OCI-LY1 (cell line): Measurements from ENCODE around the gene MED13L.

ENCODE experiments used
- H2AFZ ChIP-seq: fragments of 200-600 bp; sonication (generic), shearing (Covaris generic); 2 replicates; pipeline ENCODE4 v1.6.0; 2014; ENCODE audit warnings: antibody characterized with exemption, mild to moderate bottlenecking, low read length
- H3F3A ChIP-seq: fragments of 200-600 bp; sonication (generic), shearing (Covaris generic); 2 replicates; pipeline ENCODE4 v1.6.0; 2014; ENCODE audit warnings: mild to moderate bottlenecking, antibody characterized with exemption, low read length, moderate library complexity; ENCODE audit not compliant: insufficient read depth
- H3K27ac ChIP-seq: fragments of 200-600 bp; sonication (generic); 2 replicates; pipeline ENCODE4 v1.5.1; 2014; ENCODE audit warnings: low read length, mixed run types, mild to moderate bottlenecking, low read depth; ENCODE audit not compliant: poor library complexity, severe bottlenecking
- H3K27me3 ChIP-seq: fragments of 200-600 bp; sonication (generic); 2 replicates; pipeline ENCODE4 v1.6.0; 2014; ENCODE audit warnings: antibody characterized with exemption, mild to moderate bottlenecking, low read length, moderate library complexity; ENCODE audit not compliant: insufficient read depth
- H3K36me3 ChIP-seq: fragments of 200-600 bp; sonication (generic); 2 replicates; pipeline ENCODE4 v1.6.1; 2014; ENCODE audit warnings: mild to moderate bottlenecking, antibody characterized with exemption, low read length, moderate library complexity, mixed read lengths; ENCODE audit not compliant: insufficient read depth
- H3K4me1 ChIP-seq: fragments of 200-600 bp; sonication (generic); 2 replicates; pipeline ENCODE4 v1.5.1; 2014; ENCODE audit warnings: mild to moderate bottlenecking, low read length, moderate library complexity; ENCODE audit not compliant: insufficient read depth, severe bottlenecking
- H3K4me2 ChIP-seq: fragments of 200-600 bp; sonication (generic), shearing (Covaris generic); 2 replicates; pipeline ENCODE4 v1.6.1; 2014; ENCODE audit warnings: low read length
- H3K4me3 ChIP-seq: fragments of 200-600 bp; sonication (generic); 2 replicates; pipeline ENCODE4 v1.5.1; 2014; ENCODE audit warnings: low read length, low read depth, mild to moderate bottlenecking, mixed read lengths; ENCODE audit not compliant: poor library complexity, severe bottlenecking
- H3K79me2 ChIP-seq: fragments of 200-600 bp; shearing (Covaris generic); 2 replicates; pipeline ENCODE4 v1.6.1; 2016; ENCODE audit warnings: mixed run types, low read length, mixed read lengths; ENCODE audit not compliant: insufficient read depth
- H3K9ac ChIP-seq: fragments of 200-600 bp; sonication (generic), shearing (Covaris generic); 2 replicates; pipeline ENCODE4 v1.6.1; 2014; ENCODE audit warnings: mild to moderate bottlenecking, low read length, mixed read lengths
- H3K9me2 ChIP-seq: fragments of 200-600 bp; sonication (generic), shearing (Covaris generic); 2 replicates; pipeline ENCODE4 v1.6.1; 2014; ENCODE audit warnings: low read depth, mild to moderate bottlenecking, low read length, mixed read lengths
- H3K9me3 ChIP-seq: fragments of 200-600 bp; shearing (Covaris generic); 2 replicates; pipeline ENCODE4 v1.6.1; 2014; ENCODE audit warnings: low read length, mixed read lengths
- H4K20me1 ChIP-seq: fragments of 200-600 bp; sonication (generic), shearing (Covaris generic); 2 replicates; pipeline ENCODE4 v1.6.0; 2016; ENCODE audit warnings: mild to moderate bottlenecking, low read length; ENCODE audit not compliant: insufficient read depth
- CTCF ChIP-seq: fragments of 200-600 bp; sonication (generic), shearing (Covaris generic); IDR thresholded peaks from 2 replicates; pipeline ENCODE4 v1.5.1; 2017; ENCODE audit warnings: mild to moderate bottlenecking, antibody characterized with exemption, low read length, moderate library complexity, mixed read lengths
- EZH2 ChIP-seq: fragments of 200-600 bp; sonication (generic), shearing (Covaris generic); IDR thresholded peaks from 2 replicates; pipeline ENCODE4 v1.8.0; 2017; ENCODE audit warnings: borderline replicate concordance, mixed run types, mild to moderate bottlenecking, antibody characterized with exemption, low read length, moderate library complexity, mixed read lengths

Gene MED13L

GRCh38 chr12:115962216-115962615 is 315.3 kb downstream of the MED13L start:
- no peak overlapping the region for H3K9ac ChIP-seq
- H3K79me2 ChIP-seq, result no peaks in the 10 kb centered on the region
- H3K4me2 ChIP-seq, result no peak overlapping the region
- no peaks in the 10 kb centered on the region for H3K27me3 ChIP-seq
- no peaks in the 10 kb centered on the region for H4K20me1 ChIP-seq
- H2AFZ ChIP-seq, result no peak overlapping the region
- no peaks in the 10 kb centered on the region for H3F3A ChIP-seq
- TF ChIP-seq CTCF, result no peak
- TF ChIP-seq EZH2, result no peak
- no peaks in the 10 kb centered on the region for H3K9me2 ChIP-seq
- no peak overlapping the region for H3K4me3 ChIP-seq
- no peaks in the 10 kb centered on the region for H3K9me3 ChIP-seq
- H3K36me3 ChIP-seq, result peaks cover 38% of the 10 kb centered on the region; the same call in 1 of the 2 replicates
- no peaks in the 10 kb centered on the region for H3K4me1 ChIP-seq
- H3K27ac ChIP-seq, result no peak overlapping the region

GRCh38 chr12:115960868-115961802 is 316.4 kb downstream of the MED13L start:
- Histone ChIP-seq H3K36me3 (peaks cover 38% of the 10 kb centered on the region; the same call in 1 of the 2 replicates), H2AFZ (no peak overlapping the region), H3K27ac (no peak overlapping the region), H3K79me2 (no peaks in the 10 kb centered on the region), H3K9me3 (no peaks in the 10 kb centered on the region), H4K20me1 (no peaks in the 10 kb centered on the region), H3K27me3 (no peaks in the 10 kb centered on the region), H3K4me2 (no peak overlapping the region), H3F3A (no peaks in the 10 kb centered on the region), H3K9ac (no peak overlapping the region), H3K4me3 (no peak overlapping the region), H3K9me2 (no peaks in the 10 kb centered on the region), H3K4me1 (no peaks in the 10 kb centered on the region)
- TF ChIP-seq CTCF (no peak), EZH2 (no peak)

- Histone ChIP-seq H3K9ac (no peak overlapping the region), H3K9me3 (no peaks in the 10 kb centered on the region), H3K27ac (no peak overlapping the region), H3K4me1 (no peaks in the 10 kb centered on the region), H3K27me3 (no peaks in the 10 kb centered on the region), H3K9me2 (no peaks in the 10 kb centered on the region), H3K4me2 (no peak overlapping the region), H3K79me2 (no peaks in the 10 kb centered on the region), H2AFZ (no peak overlapping the region), H4K20me1 (no peaks in the 10 kb centered on the region), H3K4me3 (no peak overlapping the region), H3F3A (no peaks in the 10 kb centered on the region), H3K36me3 (peaks cover 18% of the 10 kb centered on the region; the same call in 1 of the 2 replicates)
- no peak for TF ChIP-seq CTCF
- TF ChIP-seq EZH2, result no peak
Observed at GRCh38 chr12:115957686-115958290, 319.7 kb downstream of the MED13L start.
